ENCODE data around the gene TCHHL1. TPM values are rescaled to one million over a fixed set of nuclear protein-coding genes. Genes with fewer than 3 reads are reported as not detected.
A peak's percentile ranks its signal among the peaks of the same experiment; 100 is the strongest.

The TCHHL1 gene
- total and polyA plus RNA-seq, 9 of the 15 experiments (the other 6 are each of a cell fraction or from before 2014, with no cell fraction given): not detected

- TF ChIP-seq SIN3A (IDR thresholded peaks at IDR 0.05; ENCODE audit: borderline replicate concordance in 2 of 2, control insufficient read depth in 1 of 2, low read depth in 2 of 2, low read length in 2 of 2) (peak; percentile 19 to 23; a peak in 1 of 4 replicates), CBX2 (IDR thresholded peaks at IDR 0.05; ENCODE audit: insufficient read depth, low read length, poor library complexity, severe bottlenecking) (no peak), CHAMP1 (IDR thresholded peaks at IDR 0.05) (no peak), SP2 (IDR thresholded peaks at IDR 0.05; ENCODE audit: extremely low read depth, low read depth, low read length, poor library complexity, severe bottlenecking) (peak; percentile 34), MLX (CRISPR knock-in tag; conservative IDR thresholded peaks at IDR 0.05) (no peak), FOXA1 (IDR thresholded peaks at IDR 0.05; ENCODE audit: borderline replicate concordance) (no peak), SMAD4 (CRISPR knock-in tag; conservative IDR thresholded peaks at IDR 0.05) (peak; percentile 69), GATAD2B (IDR thresholded peaks at IDR 0.05; ENCODE audit: borderline replicate concordance) (0 out of 2 replicates have a peak, but pooled peaks have one; percentile 28), ZNF444 (CRISPR knock-in tag; IDR thresholded peaks at IDR 0.05) (no peak), HEY1 (CRISPR knock-in tag; IDR thresholded peaks at IDR 0.05; ENCODE audit: borderline replicate concordance) (no peak; the same call in 1 of the 2 replicates), NFRKB (IDR thresholded peaks at IDR 0.05; ENCODE audit: low read depth) (peak; percentile 73), GATAD2A (IDR thresholded peaks at IDR 0.05) (no peak), KAT2B (IDR thresholded peaks at IDR 0.05; ENCODE audit: low read depth, low read length) (no peak), ZNF75A (CRISPR knock-in tag; IDR thresholded peaks at IDR 0.05) (no peak), ZNF324 (CRISPR knock-in tag; IDR thresholded peaks at IDR 0.05) (no peak), TEAD1 (CRISPR knock-in tag; IDR thresholded peaks at IDR 0.05) (peak in 1 of 2 experiments; percentile 3; a peak in 1 of 4 replicates), PYGO2 (tag; IDR thresholded peaks at IDR 0.05) (no peak), YBX1 (IDR thresholded peaks at IDR 0.05) (no peak), ZNF239 (CRISPR knock-in tag; IDR thresholded peaks at IDR 0.05) (no peak; the same call in 1 of the 2 replicates), ELF4 (CRISPR knock-in tag; IDR thresholded peaks at IDR 0.05) (no peak), BHLHE40 (IDR thresholded peaks at IDR 0.05; ENCODE audit: low read length) (peak; percentile 18; the same call in 1 of the 2 replicates), ARNT (IDR thresholded peaks at IDR 0.05) (peak; percentile 43 to 67; a peak in 3 of 4 replicates), NFIX (CRISPR knock-in tag; IDR thresholded peaks at IDR 0.05; ENCODE audit: low read depth) (no peak)
- TF ChIP-seq, protein P1, sequence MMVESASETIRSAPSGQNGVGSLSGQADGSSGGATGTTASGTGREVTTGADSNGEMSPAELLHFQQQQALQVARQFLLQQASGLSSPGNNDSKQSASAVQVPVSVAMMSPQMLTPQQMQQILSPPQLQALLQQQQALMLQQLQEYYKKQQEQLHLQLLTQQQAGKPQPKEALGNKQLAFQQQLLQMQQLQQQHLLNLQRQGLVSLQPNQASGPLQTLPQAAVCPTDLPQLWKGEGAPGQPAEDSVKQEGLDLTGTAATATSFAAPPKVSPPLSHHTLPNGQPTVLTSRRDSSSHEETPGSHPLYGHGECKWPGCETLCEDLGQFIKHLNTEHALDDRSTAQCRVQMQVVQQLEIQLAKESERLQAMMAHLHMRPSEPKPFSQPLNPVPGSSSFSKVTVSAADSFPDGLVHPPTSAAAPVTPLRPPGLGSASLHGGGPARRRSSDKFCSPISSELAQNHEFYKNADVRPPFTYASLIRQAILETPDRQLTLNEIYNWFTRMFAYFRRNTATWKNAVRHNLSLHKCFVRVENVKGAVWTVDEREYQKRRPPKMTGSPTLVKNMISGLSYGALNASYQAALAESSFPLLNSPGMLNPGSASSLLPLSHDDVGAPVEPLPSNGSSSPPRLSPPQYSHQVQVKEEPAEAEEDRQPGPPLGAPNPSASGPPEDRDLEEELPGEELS (CRISPR knock-in tag; IDR thresholded peaks at IDR 0.05; ENCODE audit: borderline replicate concordance): peak; percentile 74; the same call in 1 of the 2 replicates
Measured at GRCh38 chr1:152047730-152048415, 41.0 kb downstream of the TCHHL1 start (continued).
